NB4 (cell line): ENCODE measurements around the gene MAPK1IP1L.

Experiments used
- DNase-seq: peaks from one replicate; pipeline ENCODE4 v3.0.0; 2010; ENCODE audit warnings: low read depth
- H3K4me3 ChIP-seq: one replicate; pipeline ENCODE4 v1.5.1; 2011; ENCODE audit warnings: mild to moderate bottlenecking, low read depth, low read length, moderate library complexity
- CTCF ChIP-seq: IDR thresholded peaks from one replicate; pipeline ENCODE4 v1.5.1; 2012; ENCODE audit warnings: low read depth, low read length
- MYC ChIP-seq: IDR thresholded peaks from 2 replicates; pipeline ENCODE4 v1.6.1; 2011; ENCODE audit warnings: low read depth, low read length
- POLR2A ChIP-seq: IDR thresholded peaks from 2 replicates; pipeline ENCODE4 v1.6.1; 2011; ENCODE audit warnings: mild to moderate bottlenecking; ENCODE audit not compliant: insufficient read length; ENCODE audit errors: extremely low read depth
- TF ChIP-seq, protein P1 (sequence below): IDR thresholded peaks from 2 replicates; pipeline ENCODE4 v1.6.1; 2011; ENCODE audit warnings: low read depth, low read length

Gene MAPK1IP1L

DNA sequence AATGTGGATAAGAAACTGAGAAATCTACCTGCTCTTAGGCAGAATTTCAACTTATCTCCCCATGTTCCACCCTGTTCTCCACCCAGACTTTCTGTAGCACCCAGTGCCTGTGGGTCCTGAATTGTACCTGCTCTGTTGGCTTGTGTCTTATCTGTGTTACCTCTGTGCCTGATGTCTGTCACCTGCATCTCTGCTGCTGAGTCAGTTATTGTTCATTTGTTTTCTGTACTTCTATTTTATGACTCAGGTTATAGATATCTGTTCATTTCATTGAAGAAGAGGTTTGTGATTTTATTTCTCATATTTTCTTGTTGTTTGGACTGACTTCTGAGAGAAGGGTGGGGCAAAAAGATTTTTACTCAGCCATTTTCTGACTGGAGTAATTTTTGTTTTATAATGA, 12.7 kb upstream of the MAPK1IP1L start:
- DNase-seq, result no peak
- no peak for TF ChIP-seq POLR2A
- TF ChIP-seq, protein P1, sequence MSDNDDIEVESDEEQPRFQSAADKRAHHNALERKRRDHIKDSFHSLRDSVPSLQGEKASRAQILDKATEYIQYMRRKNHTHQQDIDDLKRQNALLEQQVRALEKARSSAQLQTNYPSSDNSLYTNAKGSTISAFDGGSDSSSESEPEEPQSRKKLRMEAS, result no peak
- no peak for TF ChIP-seq MYC
- no peak for TF ChIP-seq CTCF
- no peak overlapping the region for H3K4me3 ChIP-seq

DNA sequence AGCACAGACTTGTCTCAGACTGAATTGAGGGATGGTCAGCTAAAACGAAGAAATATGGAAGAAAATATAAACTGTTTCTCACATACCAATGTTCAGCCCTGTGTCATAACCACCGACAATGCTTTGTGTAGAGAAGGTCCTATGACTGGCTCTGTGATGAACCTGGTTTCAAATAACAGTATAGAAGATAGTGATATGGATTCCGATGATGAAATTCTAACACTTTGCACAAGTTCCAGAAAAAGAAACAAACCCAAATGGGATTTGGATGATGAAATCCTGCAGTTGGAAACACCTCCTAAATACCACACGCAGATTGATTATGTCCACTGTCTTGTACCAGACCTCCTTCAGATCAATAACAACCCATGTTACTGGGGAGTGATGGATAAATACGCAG, 7.9 kb upstream of the MAPK1IP1L start:
- TF ChIP-seq CTCF (no peak), POLR2A (no peak), MYC (no peak)
- TF ChIP-seq, protein P1, result no peak
- DNase-seq, result no peak
- no peak overlapping the region for H3K4me3 ChIP-seq

- no peak for DNase-seq
- no peak overlapping the region for H3K4me3 ChIP-seq
- TF ChIP-seq MYC, result no peak
- TF ChIP-seq, protein P1, result no peak
- no peak for TF ChIP-seq POLR2A
Measured at GRCh38 chr14:55045087-55045486, 6.4 kb upstream of the MAPK1IP1L start.

GRCh38 chr14:55047301-55048053, 4.0 kb upstream of the MAPK1IP1L start:
- TF ChIP-seq POLR2A, result no peak
- DNase-seq, result no peak
- H3K4me3 ChIP-seq, result no peak overlapping the region

DNA sequence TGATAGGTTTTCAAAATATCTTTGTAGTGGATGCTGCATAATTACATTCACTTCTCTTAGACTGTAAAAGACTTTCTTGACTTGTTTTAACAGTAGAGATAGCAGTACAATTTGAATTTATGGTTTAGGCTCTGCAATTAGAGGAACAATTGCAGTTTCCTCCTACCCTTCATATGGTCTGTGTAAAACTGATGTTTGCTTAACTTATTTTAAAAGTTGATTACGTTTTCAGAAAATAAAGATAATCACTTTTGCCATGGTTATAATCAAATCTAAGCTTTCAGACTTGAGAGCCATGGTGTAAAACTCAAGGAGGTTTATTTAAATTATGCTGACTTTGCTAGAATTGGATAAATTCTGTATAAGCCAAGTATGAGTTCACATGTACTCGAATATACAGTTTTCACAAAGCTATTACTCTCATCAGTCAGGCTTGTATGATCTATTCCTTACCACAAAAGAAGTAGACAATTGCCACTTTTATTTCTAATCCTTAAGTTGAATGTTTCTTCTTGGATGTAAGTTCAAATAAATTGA, 2.5 kb upstream of the MAPK1IP1L start:
- H3K4me3 ChIP-seq, result no peak overlapping the region

DNA sequence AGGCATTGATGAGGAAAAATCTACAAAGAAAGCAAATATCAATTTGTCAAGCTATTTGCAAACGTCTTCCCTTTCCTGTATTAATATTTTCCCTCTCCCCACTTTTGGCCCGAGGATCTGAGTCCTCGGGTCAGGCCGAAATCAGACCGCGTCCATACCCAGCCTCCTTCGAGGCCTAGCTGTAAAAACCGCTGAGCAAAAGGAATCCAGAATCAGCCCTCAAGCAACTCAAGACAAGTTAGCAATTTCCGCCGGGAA, 353 bp upstream of the MAPK1IP1L start:
- no peak for DNase-seq
- H3K4me3 ChIP-seq, result peak overlapping the region; percentile 94
- TF ChIP-seq, protein P1, result no peak
- no peak for TF ChIP-seq POLR2A
- TF ChIP-seq MYC, result no peak
- TF ChIP-seq CTCF, result no peak

More for the DNA sequence above, 2.5 kb upstream of the MAPK1IP1L start:
- DNase-seq, result no peak
- TF ChIP-seq CTCF, result no peak
- TF ChIP-seq POLR2A, result no peak
- TF ChIP-seq, protein P1, result no peak
- TF ChIP-seq MYC, result no peak
